ENCODE data around the gene SLC45A3. TPM values are rescaled to one million over a fixed set of nuclear protein-coding genes. Genes with fewer than 3 reads are reported as not detected.

The SLC45A3 gene
- total RNA-seq, 1 experiment from 2014 or later, result 3.0 TPM

- peaks cover 23% of the 10 kb centered on the region for H3K36me3 ChIP-seq (ENCODE audit: control insufficient read depth, insufficient read depth, low read length)
- CTCF ChIA-PET, result no interaction called here
These were observed 60.0 kb downstream of the SLC45A3 start for GRCh38 chr1:205620269-205620668.

GRCh38 chr1:205619376-205619775, 60.9 kb downstream of the SLC45A3 start:
- no peak for TF ChIP-seq CTCF (IDR thresholded peaks at IDR 0.05)
- TF ChIP-seq REST (IDR thresholded peaks at IDR 0.05; ENCODE audit: insufficient read depth in 1 of 2, low read depth in 2 of 2, low read length in 1 of 2), result no peak
- TF ChIP-seq POLR2AphosphoS5 (IDR thresholded peaks at IDR 0.05; ENCODE audit: low read depth, low read length), result no peak
- TF ChIP-seq SIN3A (IDR thresholded peaks at IDR 0.05; ENCODE audit: borderline replicate concordance, insufficient read depth, low read depth, low read length), result no peak
- no peak for TF ChIP-seq TCF7L2 (IDR thresholded peaks at IDR 0.05; ENCODE audit: low read depth, low read length)
- ATAC-seq (no peak), DNase-seq (ENCODE audit: low read depth, low spot score) (no peak)
- in situ Hi-C loops (cut with HindIII; ENCODE audit: low pct_unique_long_range_greater_than_20kb, low sequenced_read_pairs), result no loop called here
- POLR2A ChIA-PET, result no interaction called here
- BruUV-seq (replicated peaks), result no TSS peak
- CTCF ChIA-PET, result no interaction called here
- no peaks in the 10 kb centered on the region for H3K4me1 ChIP-seq (ENCODE audit: control insufficient read depth, insufficient read depth, low read length)
- no peak overlapping the region for H3K4me3 ChIP-seq (ENCODE audit: low read depth in 2 of 2, low read length in 2 of 2)
- no peaks in the 10 kb centered on the region for H3K27me3 ChIP-seq (ENCODE audit: control insufficient read depth, insufficient read depth, low read length)
- intact Hi-C loops (cut with micrococcal nuclease; ENCODE audit: unreplicated experiment), result no loop called here
- H3K36me3 ChIP-seq (ENCODE audit: control insufficient read depth, insufficient read depth, low read length), result peaks cover 23% of the 10 kb centered on the region
- H3K9me3 ChIP-seq (ENCODE audit: control insufficient read depth, insufficient read depth, low read depth, low read length), result no peaks in the 10 kb centered on the region
- no peak overlapping the region for H3K27ac ChIP-seq (ENCODE audit: low read length)

More at GRCh38 chr1:205620269-205620668, 60.0 kb downstream of the SLC45A3 start:
- Histone ChIP-seq H3K4me3 (ENCODE audit: low read depth in 2 of 2, low read length in 2 of 2) (no peak overlapping the region), H3K27ac (ENCODE audit: low read length) (no peak overlapping the region), H3K4me1 (ENCODE audit: control insufficient read depth, insufficient read depth, low read length) (no peaks in the 10 kb centered on the region), H3K27me3 (ENCODE audit: control insufficient read depth, insufficient read depth, low read length) (no peaks in the 10 kb centered on the region), H3K9me3 (ENCODE audit: control insufficient read depth, insufficient read depth, low read depth, low read length) (no peaks in the 10 kb centered on the region)
- intact Hi-C loops (cut with micrococcal nuclease; ENCODE audit: unreplicated experiment) (no loop called here), in situ Hi-C loops (cut with HindIII; ENCODE audit: low pct_unique_long_range_greater_than_20kb, low sequenced_read_pairs) (no loop called here)
- BruUV-seq (replicated peaks), result TSS peak; percentile 20
- TF ChIP-seq CTCF (IDR thresholded peaks at IDR 0.05) (no peak), POLR2AphosphoS5 (IDR thresholded peaks at IDR 0.05; ENCODE audit: low read depth, low read length) (no peak), REST (IDR thresholded peaks at IDR 0.05; ENCODE audit: insufficient read depth in 1 of 2, low read depth in 2 of 2, low read length in 1 of 2) (no peak), TCF7L2 (IDR thresholded peaks at IDR 0.05; ENCODE audit: low read depth, low read length) (no peak)
- DNase-seq (ENCODE audit: low read depth, low spot score), result no peak
- POLR2A ChIA-PET, result no interaction called here
- ATAC-seq, result no peak

Data from Panc1 (cell line).